ENCODE measurements around the gene HTR7. TPM values are rescaled to one million over a fixed set of nuclear protein-coding genes. Genes with fewer than 3 reads are reported as not detected.
"Not testable (repeated sequence)": the region's sequence is repeated elsewhere in the genome, so short reads cannot be mapped to it uniquely, and the experiment has no call there.

The HTR7 gene
- total RNA-seq, 1 donor from 2014 or later: 1.8 TPM

DNA sequence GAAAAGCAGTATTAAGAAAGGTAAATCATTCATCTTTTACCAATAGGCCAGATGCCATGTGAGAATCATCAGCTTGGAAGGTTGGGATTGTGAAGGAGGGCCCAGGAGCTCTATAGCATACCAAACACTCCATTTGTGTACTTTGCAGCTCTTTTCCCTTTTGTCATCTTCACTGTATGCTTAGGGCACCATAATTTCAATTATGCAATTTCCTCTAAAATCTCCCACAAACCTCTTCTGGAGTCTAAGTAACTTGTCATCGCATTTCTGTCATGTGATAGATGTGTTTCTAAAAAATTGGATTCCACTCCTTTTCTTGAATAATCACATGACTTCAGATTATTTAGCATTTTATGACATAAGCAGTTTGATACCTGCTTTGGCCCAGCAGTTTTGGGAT, 31.8 kb upstream of the HTR7 start:
- peaks cover 54 to 76% of the 10 kb centered on the region in 2 donors for H3K36me3 ChIP-seq
- no peak overlapping the region for H3K4me3 ChIP-seq
- no peaks in the 10 kb centered on the region for H3K4me1 ChIP-seq
- no peaks in the 10 kb centered on the region for H3K27me3 ChIP-seq
- no peaks in the 10 kb centered on the region for H3K9me3 ChIP-seq
- intact Hi-C loops (cut with DNase I): no loop called here
- H3K27ac ChIP-seq: no peak overlapping the region
- DNase-seq (ENCODE audit: low spot score in 2 of 2): no peak
- TF ChIP-seq, protein P1, sequence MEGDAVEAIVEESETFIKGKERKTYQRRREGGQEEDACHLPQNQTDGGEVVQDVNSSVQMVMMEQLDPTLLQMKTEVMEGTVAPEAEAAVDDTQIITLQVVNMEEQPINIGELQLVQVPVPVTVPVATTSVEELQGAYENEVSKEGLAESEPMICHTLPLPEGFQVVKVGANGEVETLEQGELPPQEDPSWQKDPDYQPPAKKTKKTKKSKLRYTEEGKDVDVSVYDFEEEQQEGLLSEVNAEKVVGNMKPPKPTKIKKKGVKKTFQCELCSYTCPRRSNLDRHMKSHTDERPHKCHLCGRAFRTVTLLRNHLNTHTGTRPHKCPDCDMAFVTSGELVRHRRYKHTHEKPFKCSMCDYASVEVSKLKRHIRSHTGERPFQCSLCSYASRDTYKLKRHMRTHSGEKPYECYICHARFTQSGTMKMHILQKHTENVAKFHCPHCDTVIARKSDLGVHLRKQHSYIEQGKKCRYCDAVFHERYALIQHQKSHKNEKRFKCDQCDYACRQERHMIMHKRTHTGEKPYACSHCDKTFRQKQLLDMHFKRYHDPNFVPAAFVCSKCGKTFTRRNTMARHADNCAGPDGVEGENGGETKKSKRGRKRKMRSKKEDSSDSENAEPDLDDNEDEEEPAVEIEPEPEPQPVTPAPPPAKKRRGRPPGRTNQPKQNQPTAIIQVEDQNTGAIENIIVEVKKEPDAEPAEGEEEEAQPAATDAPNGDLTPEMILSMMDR (IDR thresholded peaks at IDR 0.05): no peak

DNA sequence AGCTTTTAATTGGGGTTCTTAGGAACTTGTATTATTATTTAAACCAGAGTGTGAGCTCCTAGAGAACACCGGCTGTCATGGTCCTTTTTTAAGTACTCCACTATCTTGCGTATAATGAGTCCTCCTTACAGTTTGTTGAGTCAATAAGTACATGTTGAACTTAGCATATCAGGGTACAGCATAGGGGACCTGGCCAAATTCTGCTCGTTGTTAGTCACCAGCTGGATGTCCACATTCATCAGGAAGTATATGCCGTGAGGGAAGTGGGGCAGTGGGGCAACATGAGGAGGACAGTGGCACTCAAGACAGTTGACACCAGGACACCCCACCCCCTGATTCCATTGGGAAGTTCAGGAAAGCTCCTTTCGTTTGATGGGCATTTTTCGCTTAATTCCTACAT, 30.5 kb upstream of the HTR7 start:
- Histone ChIP-seq H3K36me3 (peaks cover 48 to 77% of the 10 kb centered on the region in 2 donors), H3K27ac (no peak overlapping the region), H3K4me3 (no peak overlapping the region), H3K4me1 (no peaks in the 10 kb centered on the region), H3K9me3 (no peaks in the 10 kb centered on the region), H3K27me3 (no peaks in the 10 kb centered on the region)
- TF ChIP-seq, protein P1 (IDR thresholded peaks at IDR 0.05): no peak
- DNase-seq (ENCODE audit: low spot score in 2 of 2): no peak
- intact Hi-C loops (cut with DNase I): no loop called here

DNA sequence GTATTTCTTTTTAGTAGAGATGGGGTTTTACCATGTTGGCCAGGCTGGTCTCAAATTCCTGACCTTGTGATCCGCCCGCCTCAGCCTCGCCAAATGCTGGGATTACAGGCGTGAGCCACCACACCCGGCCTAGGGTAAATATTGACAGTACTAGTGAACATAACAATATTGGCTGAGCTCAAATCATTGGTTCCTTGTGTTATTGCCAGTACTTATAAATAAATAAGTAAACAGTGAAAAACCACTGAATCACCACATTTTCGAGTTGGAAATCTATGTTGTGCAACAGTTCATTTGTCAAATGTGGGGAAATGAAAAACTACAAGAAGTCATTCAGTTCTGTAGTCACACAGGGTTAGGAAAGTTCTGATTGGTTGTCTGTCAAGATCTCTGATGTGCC, 29.7 kb upstream of the HTR7 start:
- intact Hi-C loops (cut with DNase I): no loop called here
- TF ChIP-seq, protein P1 (IDR thresholded peaks at IDR 0.05): no peak
- Histone ChIP-seq H3K4me3 (no peak overlapping the region), H3K9me3 (no peaks in the 10 kb centered on the region), H3K27ac (no peak overlapping the region), H3K27me3 (no peaks in the 10 kb centered on the region), H3K4me1 (no peaks in the 10 kb centered on the region), H3K36me3 (peaks cover 43 to 69% of the 10 kb centered on the region in 2 donors)
- DNase-seq (ENCODE audit: low spot score in 2 of 2): no peak

DNA sequence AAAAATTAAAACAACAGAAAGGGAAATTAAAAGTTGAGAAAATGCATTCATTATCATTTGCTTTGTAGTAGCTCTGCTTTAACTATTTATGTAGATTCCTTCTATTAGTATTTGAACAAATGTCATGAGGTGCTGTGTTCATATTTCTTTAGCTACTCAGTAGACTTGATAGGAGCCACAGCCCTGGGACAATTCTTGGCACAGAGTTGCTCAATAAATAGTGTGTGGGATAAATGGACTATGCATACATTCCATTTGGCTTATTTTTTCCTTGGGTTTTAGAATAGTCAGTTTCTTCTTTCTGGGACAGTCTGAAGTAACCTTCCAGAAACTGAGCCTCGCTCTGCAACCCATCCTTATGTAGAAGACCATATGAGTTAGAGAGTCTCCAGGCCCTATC, 27.3 kb upstream of the HTR7 start:
- no peaks in the 10 kb centered on the region for H3K27me3 ChIP-seq
- H3K4me1 ChIP-seq: no peaks in the 10 kb centered on the region
- no peak overlapping the region for H3K27ac ChIP-seq
- H3K4me3 ChIP-seq: no peak overlapping the region
- H3K36me3 ChIP-seq: peaks cover 44 to 61% of the 10 kb centered on the region in 2 donors
- TF ChIP-seq, protein P1 (IDR thresholded peaks at IDR 0.05): no peak
- no peak for DNase-seq (ENCODE audit: low spot score in 2 of 2)
- no peaks in the 10 kb centered on the region for H3K9me3 ChIP-seq
- intact Hi-C loops (cut with DNase I): no loop called here

DNA sequence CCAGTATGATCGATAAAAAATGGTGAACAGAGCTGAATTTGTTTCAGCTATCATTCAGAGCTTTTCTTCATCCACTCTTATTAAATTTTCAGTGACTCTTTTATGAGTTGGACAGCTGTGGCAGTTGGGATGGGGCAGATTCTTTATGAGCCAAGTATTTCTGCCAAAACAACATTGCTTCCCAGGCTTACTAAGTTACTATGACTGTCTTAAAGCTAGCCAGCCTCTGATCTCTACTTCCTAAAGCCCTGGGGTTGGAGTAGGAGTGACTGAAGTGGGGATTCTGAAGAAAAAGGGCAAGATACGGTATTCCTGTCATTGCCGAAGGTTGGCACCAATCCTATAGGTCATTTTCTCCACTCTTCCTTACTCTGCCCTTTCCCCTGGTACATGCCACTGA, 26.6 kb upstream of the HTR7 start:
- no peak overlapping the region for H3K4me3 ChIP-seq
- TF ChIP-seq, protein P1 (IDR thresholded peaks at IDR 0.05): no peak
- H3K36me3 ChIP-seq: peaks cover 40 to 58% of the 10 kb centered on the region in 2 donors
- no peak overlapping the region for H3K27ac ChIP-seq
- no peaks in the 10 kb centered on the region for H3K27me3 ChIP-seq
- no peaks in the 10 kb centered on the region for H3K9me3 ChIP-seq
- no peaks in the 10 kb centered on the region for H3K4me1 ChIP-seq
- no peak for DNase-seq (ENCODE audit: low spot score in 2 of 2)
- intact Hi-C loops (cut with DNase I): no loop called here

DNA sequence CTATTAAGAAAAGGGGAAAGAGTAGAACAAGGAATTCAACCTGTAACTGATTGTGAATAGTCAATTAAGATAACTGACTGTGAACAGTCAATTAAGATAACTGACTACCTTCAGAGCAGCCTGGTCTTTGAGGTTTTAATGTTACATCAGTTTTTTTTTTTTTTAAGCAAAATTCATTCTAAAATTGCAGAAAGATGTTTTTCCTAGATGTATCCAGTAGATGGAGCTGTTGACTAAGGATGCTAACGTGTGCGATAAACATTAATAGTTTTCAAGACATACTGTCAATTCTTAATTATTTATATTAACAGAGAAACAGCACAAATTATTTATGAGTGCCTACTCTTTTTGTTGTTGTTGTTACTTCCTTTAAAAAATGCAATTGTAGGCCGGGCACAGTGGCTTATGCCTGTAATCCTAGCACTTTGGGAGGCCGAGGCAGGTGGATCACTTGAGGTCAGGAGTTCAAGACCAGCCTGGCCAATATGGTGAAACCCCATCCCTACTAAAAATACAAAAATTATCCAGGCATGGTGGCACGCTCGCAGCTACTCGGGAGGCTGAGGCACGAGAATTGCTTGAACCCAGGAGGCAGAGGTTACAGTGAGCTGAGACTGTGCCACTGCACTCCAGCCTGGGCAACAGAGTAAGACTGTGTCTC, 22.4 kb upstream of the HTR7 start:
- H3K36me3 ChIP-seq: peaks cover 34 to 53% of the 10 kb centered on the region in 2 donors
- H3K27ac ChIP-seq; H3K9me3 ChIP-seq; H3K4me1 ChIP-seq; H3K4me3 ChIP-seq; H3K27me3 ChIP-seq; DNase-seq (ENCODE audit: low spot score in 2 of 2); intact Hi-C loops (cut with DNase I): not testable (repeated sequence)
- TF ChIP-seq, protein P1 (IDR thresholded peaks at IDR 0.05): peak; percentile 26 to 71 (median 61)

Data from ascending aorta (tissue), 2 donors.